C4-2B (cell line): Measurements from ENCODE around the gene AGBL4.

Source experiments
- H3K27ac ChIP-seq: fragments of 450-650 bp; 2 replicates; pipeline ENCODE4 v1.5.1; 2017
- ZFX ChIP-seq: fragments of 450-650 bp; IDR thresholded peaks from 2 replicates; pipeline ENCODE4 v1.6.1; 2017
- TF ChIP-seq, protein P1 (sequence below): fragments of 450-650 bp; conservative IDR thresholded peaks from 2 replicates; pipeline ENCODE4 v1.5.1; 2017; ENCODE audit warnings: mild to moderate bottlenecking

The AGBL4 gene

DNA sequence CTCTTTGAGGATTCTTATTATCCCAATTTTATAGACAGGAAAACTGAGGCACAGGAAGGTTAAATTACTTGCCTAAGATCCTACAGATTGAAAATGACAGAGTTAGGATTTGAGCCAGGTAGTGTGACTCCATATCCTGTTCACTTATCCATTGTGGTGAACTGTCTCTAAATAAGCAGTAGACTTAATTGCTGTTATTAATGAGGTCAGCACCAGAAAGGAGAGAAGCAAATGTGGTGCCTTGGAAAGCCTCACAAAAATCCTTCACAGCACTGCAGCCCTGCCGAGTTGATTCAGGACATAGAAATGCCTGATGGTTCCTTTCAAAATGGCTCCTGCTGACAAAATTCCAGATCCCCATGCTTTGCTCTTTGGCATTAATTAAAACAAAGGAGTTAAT is 1053.8 kb downstream of the AGBL4 start:
- TF ChIP-seq ZFX: no peak
- TF ChIP-seq, protein P1, sequence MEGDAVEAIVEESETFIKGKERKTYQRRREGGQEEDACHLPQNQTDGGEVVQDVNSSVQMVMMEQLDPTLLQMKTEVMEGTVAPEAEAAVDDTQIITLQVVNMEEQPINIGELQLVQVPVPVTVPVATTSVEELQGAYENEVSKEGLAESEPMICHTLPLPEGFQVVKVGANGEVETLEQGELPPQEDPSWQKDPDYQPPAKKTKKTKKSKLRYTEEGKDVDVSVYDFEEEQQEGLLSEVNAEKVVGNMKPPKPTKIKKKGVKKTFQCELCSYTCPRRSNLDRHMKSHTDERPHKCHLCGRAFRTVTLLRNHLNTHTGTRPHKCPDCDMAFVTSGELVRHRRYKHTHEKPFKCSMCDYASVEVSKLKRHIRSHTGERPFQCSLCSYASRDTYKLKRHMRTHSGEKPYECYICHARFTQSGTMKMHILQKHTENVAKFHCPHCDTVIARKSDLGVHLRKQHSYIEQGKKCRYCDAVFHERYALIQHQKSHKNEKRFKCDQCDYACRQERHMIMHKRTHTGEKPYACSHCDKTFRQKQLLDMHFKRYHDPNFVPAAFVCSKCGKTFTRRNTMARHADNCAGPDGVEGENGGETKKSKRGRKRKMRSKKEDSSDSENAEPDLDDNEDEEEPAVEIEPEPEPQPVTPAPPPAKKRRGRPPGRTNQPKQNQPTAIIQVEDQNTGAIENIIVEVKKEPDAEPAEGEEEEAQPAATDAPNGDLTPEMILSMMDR: no peak
- H3K27ac ChIP-seq: no peak overlapping the region

DNA sequence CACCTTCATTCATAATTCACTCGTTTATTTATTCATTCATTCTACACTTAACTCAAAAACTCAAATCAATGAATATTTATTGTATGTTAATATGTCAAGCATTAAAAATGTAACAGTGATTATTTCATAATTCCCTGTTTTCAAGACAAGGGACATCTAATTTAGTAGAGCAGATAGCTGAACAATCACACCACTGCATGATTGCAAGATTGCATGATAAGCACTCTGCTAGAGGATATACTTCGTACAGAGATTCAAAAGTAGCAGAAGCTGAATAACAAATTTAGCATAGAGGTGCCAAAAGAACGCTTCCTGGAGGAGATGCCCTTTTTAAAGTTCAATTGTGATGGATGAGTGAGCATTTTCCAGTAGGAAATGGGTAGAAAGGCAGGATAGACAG is 1056.4 kb downstream of the AGBL4 start:
- TF ChIP-seq ZFX: no peak
- TF ChIP-seq, protein P1: no peak

GRCh38 chr1:48966583-48966982 is 1057.2 kb downstream of the AGBL4 start:
- TF ChIP-seq, protein P1: no peak
- H3K27ac ChIP-seq: no peak overlapping the region

More for the DNA sequence above, 1056.4 kb downstream of the AGBL4 start:
- no peak overlapping the region for H3K27ac ChIP-seq

GRCh38 chr1:48960320-48960719 is 1063.4 kb downstream of the AGBL4 start:
- no peak overlapping the region for H3K27ac ChIP-seq
- TF ChIP-seq ZFX: no peak
- TF ChIP-seq, protein P1: no peak

DNA sequence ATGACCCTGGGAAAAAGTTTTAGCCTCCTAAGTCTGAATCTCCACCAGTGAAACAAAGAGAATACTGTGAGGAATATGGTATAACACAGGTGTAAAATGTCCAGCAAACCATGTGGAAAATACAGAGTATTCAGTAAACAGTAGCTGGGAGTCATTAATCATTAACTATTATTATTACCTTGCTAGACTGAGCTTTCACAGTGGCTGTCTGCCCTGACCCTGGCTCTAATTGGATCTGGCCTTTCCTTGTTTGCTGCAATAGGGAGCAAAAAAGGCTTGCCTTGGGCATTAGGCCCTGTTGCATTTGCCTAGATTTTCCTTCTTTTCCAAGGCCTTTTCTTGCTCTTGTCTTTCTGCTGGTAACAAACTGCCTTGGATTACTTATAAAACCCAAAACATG is 1068.0 kb downstream of the AGBL4 start:
- TF ChIP-seq, protein P1: no peak
- TF ChIP-seq ZFX: no peak
- no peak overlapping the region for H3K27ac ChIP-seq

DNA sequence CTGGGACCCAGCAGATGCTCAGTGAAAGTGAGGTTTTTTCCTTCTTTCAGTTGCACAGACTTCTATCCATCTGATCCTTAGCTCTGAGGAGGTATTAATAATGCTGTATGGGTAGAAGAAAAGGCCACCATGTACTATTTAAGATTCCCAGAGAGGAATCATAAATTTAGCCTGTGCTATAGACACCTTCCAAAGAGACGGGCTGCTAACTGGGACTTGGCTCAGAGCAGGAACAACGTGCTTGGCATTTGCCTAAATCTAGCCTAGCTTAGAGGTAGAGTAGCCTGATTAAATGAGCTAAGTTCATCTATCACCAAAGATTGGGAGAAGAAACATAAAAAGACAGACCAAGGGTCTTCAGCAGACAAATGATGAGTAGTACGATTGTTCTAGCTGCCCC is 1070.1 kb downstream of the AGBL4 start:
- no peak overlapping the region for H3K27ac ChIP-seq
- TF ChIP-seq ZFX: no peak
- TF ChIP-seq, protein P1: no peak

- H3K27ac ChIP-seq: no peak overlapping the region
- TF ChIP-seq ZFX: no peak
- TF ChIP-seq, protein P1: no peak
Observed at GRCh38 chr1:48948562-48948961, 1075.2 kb downstream of the AGBL4 start.
